ENCODE results near the gene STXBP5.

Gene STXBP5

DNA sequence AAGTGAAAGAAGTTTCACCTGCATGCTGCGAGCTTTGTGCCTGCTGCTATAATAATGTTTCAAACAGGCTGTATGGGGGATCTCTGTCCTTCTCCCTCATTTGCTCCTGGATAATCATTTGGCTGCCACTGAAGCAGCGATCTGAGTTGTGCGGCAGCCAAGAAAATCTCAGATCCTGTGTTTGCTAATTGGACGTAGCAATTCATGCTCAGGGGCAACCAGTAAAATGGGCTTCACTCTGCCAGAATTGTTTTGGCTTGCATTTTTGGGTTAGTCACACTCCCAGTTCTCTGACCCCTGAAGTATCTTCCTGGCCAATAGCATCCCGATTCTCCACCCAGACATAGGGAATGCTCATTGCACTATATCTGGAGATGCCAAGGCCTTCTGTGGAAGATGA lies 13.7 kb upstream of the STXBP5 start:
- no peak overlapping the region for H3K4me3 ChIP-seq (ENCODE audit: low read length)
- TF ChIP-seq, protein P1, sequence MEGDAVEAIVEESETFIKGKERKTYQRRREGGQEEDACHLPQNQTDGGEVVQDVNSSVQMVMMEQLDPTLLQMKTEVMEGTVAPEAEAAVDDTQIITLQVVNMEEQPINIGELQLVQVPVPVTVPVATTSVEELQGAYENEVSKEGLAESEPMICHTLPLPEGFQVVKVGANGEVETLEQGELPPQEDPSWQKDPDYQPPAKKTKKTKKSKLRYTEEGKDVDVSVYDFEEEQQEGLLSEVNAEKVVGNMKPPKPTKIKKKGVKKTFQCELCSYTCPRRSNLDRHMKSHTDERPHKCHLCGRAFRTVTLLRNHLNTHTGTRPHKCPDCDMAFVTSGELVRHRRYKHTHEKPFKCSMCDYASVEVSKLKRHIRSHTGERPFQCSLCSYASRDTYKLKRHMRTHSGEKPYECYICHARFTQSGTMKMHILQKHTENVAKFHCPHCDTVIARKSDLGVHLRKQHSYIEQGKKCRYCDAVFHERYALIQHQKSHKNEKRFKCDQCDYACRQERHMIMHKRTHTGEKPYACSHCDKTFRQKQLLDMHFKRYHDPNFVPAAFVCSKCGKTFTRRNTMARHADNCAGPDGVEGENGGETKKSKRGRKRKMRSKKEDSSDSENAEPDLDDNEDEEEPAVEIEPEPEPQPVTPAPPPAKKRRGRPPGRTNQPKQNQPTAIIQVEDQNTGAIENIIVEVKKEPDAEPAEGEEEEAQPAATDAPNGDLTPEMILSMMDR (conservative IDR thresholded peaks at IDR 0.05; ENCODE audit: low read depth, low read length) = no peak
- no peak for DNase-seq (ENCODE audit: low read depth)

DNA sequence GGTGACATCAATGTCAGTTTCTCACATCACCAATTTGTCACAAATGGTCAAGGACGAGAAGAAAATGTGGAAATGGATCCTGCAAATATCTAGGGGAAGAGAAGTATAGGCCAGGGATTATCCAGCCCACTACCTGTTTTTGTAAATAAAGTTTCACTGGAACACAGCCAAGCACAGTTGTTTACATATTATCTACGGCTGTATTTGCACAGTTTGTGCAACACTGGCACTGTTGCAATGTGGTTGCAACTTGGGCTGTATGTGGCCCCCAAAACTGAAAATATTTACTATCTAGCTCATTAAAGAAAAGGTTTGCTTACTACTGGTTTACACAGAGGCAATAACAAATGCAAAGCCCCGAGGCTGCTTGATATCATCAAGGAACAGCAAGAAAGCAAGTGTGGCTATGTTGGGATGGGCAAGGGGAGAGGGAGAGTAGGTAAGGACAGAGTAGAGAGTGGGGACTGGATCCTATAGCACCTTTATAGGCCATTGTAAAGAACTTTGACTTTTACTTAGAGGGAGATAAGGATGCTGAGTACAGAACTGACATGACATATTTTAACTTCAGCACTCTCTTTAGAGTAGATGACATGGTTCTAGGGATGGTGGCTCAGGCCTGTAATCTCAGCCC lies 11.8 kb upstream of the STXBP5 start:
- TF ChIP-seq, protein P1 (conservative IDR thresholded peaks at IDR 0.05; ENCODE audit: low read depth, low read length) = no peak
- no peak for DNase-seq (ENCODE audit: low read depth)
- no peak overlapping the region for H3K4me3 ChIP-seq (ENCODE audit: low read length)

DNA sequence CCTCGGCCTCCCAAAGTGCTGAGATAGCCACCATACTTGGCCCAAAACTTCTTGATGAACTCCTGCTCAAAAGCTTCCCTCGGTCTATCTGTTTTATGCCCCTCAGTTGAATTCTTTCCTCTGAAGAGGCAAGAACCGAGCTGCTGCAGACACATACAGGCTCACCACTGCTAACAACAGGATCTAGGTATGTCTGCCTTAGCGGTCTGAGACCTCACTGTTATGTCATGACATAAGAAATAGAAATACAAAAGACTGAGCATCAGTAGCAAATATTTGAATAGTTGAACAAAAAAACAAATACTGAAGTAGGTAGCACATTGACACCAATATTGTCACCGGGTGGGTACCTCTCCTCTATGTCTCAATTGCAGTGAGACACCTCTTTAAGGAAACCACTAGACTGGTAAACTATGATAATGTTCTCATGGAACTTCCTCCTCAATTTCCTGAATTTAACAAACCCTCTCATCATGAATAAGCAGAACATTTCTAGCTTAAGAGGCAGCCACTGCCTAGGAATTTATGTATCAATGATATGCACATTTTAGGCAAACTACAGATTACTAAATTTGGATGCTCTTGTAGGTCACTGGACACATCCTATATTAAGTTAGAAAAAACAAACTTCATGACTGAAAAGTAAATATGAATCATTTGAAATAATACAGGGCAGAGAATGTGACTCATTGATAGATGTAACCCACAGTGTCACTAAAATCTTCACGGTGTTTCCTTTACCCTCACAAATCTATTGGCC lies 9.4 kb upstream of the STXBP5 start:
- no peak overlapping the region for H3K4me3 ChIP-seq (ENCODE audit: low read length)
- TF ChIP-seq, protein P1 (conservative IDR thresholded peaks at IDR 0.05; ENCODE audit: low read depth, low read length) = no peak
- DNase-seq (ENCODE audit: low read depth) = no peak

DNA sequence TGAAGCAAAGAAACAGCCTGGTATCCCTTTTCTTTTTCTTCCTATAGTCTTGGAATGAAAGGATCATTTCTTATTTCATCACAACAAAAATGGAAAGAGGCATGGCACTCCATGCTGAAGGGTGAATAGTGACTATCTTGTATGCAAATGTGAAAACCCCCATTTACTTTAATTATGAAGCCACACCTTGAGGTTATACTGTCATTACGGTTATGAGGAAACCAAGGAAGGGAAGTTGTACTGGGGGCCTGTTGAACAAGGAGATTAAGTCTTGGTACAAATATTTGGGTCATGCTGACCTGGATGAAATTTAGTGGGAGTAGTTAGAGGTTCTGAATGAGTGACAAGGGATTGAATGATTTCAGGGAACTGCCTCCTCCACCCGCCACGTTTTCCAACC lies 8.7 kb upstream of the STXBP5 start:
- TF ChIP-seq, protein P1 (conservative IDR thresholded peaks at IDR 0.05; ENCODE audit: low read depth, low read length) = no peak
- DNase-seq (ENCODE audit: low read depth) = no peak
- H3K4me3 ChIP-seq (ENCODE audit: low read length) = no peak overlapping the region

DNA sequence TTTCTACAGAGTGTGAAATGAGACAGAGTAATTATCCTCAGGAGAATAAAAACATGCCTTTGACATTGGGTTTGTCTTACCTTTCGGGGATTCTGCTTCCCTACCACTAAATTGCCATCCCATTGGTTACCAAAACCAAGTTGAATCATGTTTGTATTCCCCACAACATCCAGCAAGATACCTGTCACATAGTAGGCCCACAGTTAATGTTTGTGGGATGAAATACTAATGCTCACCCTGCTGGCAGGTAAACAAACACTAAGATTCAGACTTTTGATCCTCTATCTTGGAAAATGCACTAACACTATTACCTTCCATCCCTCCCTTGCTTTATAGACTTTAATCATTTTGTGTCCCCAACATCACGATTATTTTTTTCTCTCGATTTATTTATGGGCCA lies 8.2 kb upstream of the STXBP5 start:
- no peak overlapping the region for H3K4me3 ChIP-seq (ENCODE audit: low read length)
- no peak for DNase-seq (ENCODE audit: low read depth)
- TF ChIP-seq, protein P1 (conservative IDR thresholded peaks at IDR 0.05; ENCODE audit: low read depth, low read length) = no peak

DNA sequence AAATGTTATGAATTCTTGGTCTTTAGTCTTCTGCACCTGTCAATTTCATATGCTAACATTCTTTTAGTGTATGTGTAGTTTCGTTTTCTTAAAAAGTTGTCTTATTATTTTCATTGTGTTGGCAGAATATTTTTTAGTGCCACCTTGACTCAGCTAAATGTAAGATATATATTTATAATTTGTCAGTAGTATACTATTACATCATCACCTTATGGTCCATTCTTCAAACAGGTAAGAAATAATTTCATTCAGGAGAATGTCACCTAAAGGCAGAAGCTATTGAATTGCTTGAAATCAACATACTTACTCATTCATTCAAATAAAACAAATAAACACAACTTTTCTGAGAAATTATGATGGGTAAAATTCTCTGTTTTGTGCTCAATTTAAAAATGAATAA lies 3.5 kb upstream of the STXBP5 start:
- H3K4me3 ChIP-seq (ENCODE audit: low read length) = no peak overlapping the region
- TF ChIP-seq, protein P1 (conservative IDR thresholded peaks at IDR 0.05; ENCODE audit: low read depth, low read length) = no peak
- no peak for DNase-seq (ENCODE audit: low read depth)
